HepG2 (cell line): ENCODE measurements around the gene CCL16. TPM values are rescaled to one million over a fixed set of nuclear protein-coding genes. Genes with fewer than 3 reads are reported as not detected.
A peak's percentile ranks its signal among the peaks of the same experiment; 100 is the strongest.

Experiments
- ATRX ChIP-seq: sonication (generic); formaldehyde crosslinking; IDR thresholded peaks from 2 replicates; pipeline ENCODE4 v1.4.0; 2020; ENCODE audit warnings: missing genetic modification reagents, borderline replicate concordance
- BORCS8-MEF2B ChIP-seq: sonication (generic); formaldehyde crosslinking; IDR thresholded peaks from 2 replicates; pipeline ENCODE4 v1.8.0; 2022; ENCODE audit warnings: mild to moderate bottlenecking, missing genetic modification reagents
- CBX5 ChIP-seq: sonication (generic); formaldehyde crosslinking; IDR thresholded peaks from 2 replicates; pipeline ENCODE4 v1.4.0; 2020; ENCODE audit warnings: missing genetic modification reagents, borderline replicate concordance
- DNMT3B ChIP-seq: conservative IDR thresholded peaks from 2 replicates; pipeline ENCODE4 v1.6.1; 2016; ENCODE audit warnings: missing biosample characterization, control low read depth
- DPF2 ChIP-seq: sonication (generic); formaldehyde crosslinking; IDR thresholded peaks from 2 replicates; pipeline ENCODE4 v1.4.0; 2020; ENCODE audit warnings: mild to moderate bottlenecking, low read depth, missing genetic modification reagents, borderline replicate concordance
- FOXA3 ChIP-seq: IDR thresholded peaks from 2 replicates; pipeline ENCODE4 v1.6.1; 2016; ENCODE audit warnings: missing genetic modification reagents, missing compliant biosample characterization
- GLI4 ChIP-seq: sonication (generic); formaldehyde crosslinking; IDR thresholded peaks from 2 replicates; pipeline ENCODE4 v1.5.1; 2020; ENCODE audit warnings: missing genetic modification reagents, mild to moderate bottlenecking, moderate library complexity, borderline replicate concordance
- HOXA3 ChIP-seq: sonication (generic); formaldehyde crosslinking; IDR thresholded peaks from 2 replicates; pipeline ENCODE4 v1.5.0; 2020; ENCODE audit warnings: missing genetic modification reagents
- JUN ChIP-seq: sonication (generic); formaldehyde crosslinking; IDR thresholded peaks from 2 replicates; pipeline ENCODE4 v1.4.0; 2020; ENCODE audit warnings: mild to moderate bottlenecking, missing genetic modification reagents
- KDM2A ChIP-seq: sonication (generic); formaldehyde crosslinking; IDR thresholded peaks from 2 replicates; pipeline ENCODE4 v1.4.0; 2020; ENCODE audit warnings: low read depth, missing genetic modification reagents, borderline replicate concordance
- KDM4B ChIP-seq: sonication (generic); formaldehyde crosslinking; IDR thresholded peaks from 2 replicates; pipeline ENCODE4 v1.4.0; 2020; ENCODE audit warnings: missing genetic modification reagents
- KMT2A ChIP-seq: sonication (generic); formaldehyde crosslinking; IDR thresholded peaks from 2 replicates; pipeline ENCODE4 v1.4.0; 2020; ENCODE audit warnings: missing genetic modification reagents
- MBNL3 ChIP-seq: fragments of 250-450 bp; sonication (Bioruptor Pico); conservative IDR thresholded peaks from 2 replicates; pipeline ENCODE4 v1.8.0; 2022; ENCODE audit warnings: mild to moderate bottlenecking, inconsistent platforms
- POLR2AphosphoS5 ChIP-seq: IDR thresholded peaks from 2 replicates; pipeline ENCODE4 v1.6.1; 2012; ENCODE audit warnings: low read depth, low read length
- SMC3 ChIP-seq: IDR thresholded peaks from 2 replicates; pipeline ENCODE4 v1.6.1; 2011; ENCODE audit warnings: low read length, improper control_type of control experiment
- SNAI1 ChIP-seq: sonication (generic); formaldehyde crosslinking; IDR thresholded peaks from 2 replicates; pipeline ENCODE4 v1.5.0; 2020; ENCODE audit warnings: mild to moderate bottlenecking, missing genetic modification reagents, borderline replicate concordance
- XRCC5 ChIP-seq: fragments of 200-400 bp; formaldehyde crosslinking; optimal IDR thresholded peaks from 2 replicates; pipeline ENCODE3; 2017; ENCODE audit warnings: mild to moderate bottlenecking, low read length
- ZFP36L1 ChIP-seq: sonication (generic); formaldehyde crosslinking; IDR thresholded peaks from 2 replicates; pipeline ENCODE4 v1.8.0; 2022; ENCODE audit warnings: mild to moderate bottlenecking, missing genetic modification reagents, moderate library complexity
- polyA plus RNA-seq, 8 experiments: library from polyadenylated mRNA; depleted of rRNA in 3 of 8; stranded (reverse) in 7 of 8; unstranded in 1 of 8; fragments of >200 nt; fragmentation: Illumina TruSeq in 4 of 8; extraction: Trizol in 4 of 8; gene quantifications; 2 replicates each; pipeline versions ENCODE4 v1.2.1 to v1.2.3, GENCODE V29; 2011 to 2016; ENCODE audit warnings: low read depth in 4 of 8, missing spikeins in 1 of 8, mixed read lengths in 1 of 8; ENCODE audit not compliant: insufficient read depth in 1 of 8
- total RNA-seq, 5 experiments: library from RNA; depleted of rRNA; stranded (reverse); fragments of >200 nt; fragmentation: Illumina TruSeq; extraction: Trizol; gene quantifications; 2 replicates each; pipeline ENCODE4 v1.2.3, GENCODE V29; 2016; ENCODE audit warnings: low read depth in 1 of 5
- TF ChIP-seq, protein P1 (sequence below): sonication (generic); formaldehyde crosslinking; IDR thresholded peaks from 2 replicates; pipeline ENCODE4 v1.5.0; 2020; ENCODE audit warnings: mild to moderate bottlenecking, missing genetic modification reagents
- TF ChIP-seq, protein P2 (sequence below): sonication (generic); formaldehyde crosslinking; IDR thresholded peaks from 2 replicates; pipeline ENCODE4 v1.5.1; 2020; ENCODE audit warnings: missing genetic modification reagents, mild to moderate bottlenecking, borderline replicate concordance
- TF ChIP-seq, protein P3 (sequence below): sonication (generic); formaldehyde crosslinking; IDR thresholded peaks from one replicate; pipeline ENCODE4 v1.5.1; 2020; ENCODE audit warnings: mild to moderate bottlenecking, missing genetic modification reagents; ENCODE audit errors: not compliant biosample characterization

CCL16 gene
- total and polyA plus RNA-seq, 2 of the 13 experiments (the other 11 are each of a cell fraction or from before 2014, with no cell fraction given), result 2.0 to 14.7 TPM

DNA sequence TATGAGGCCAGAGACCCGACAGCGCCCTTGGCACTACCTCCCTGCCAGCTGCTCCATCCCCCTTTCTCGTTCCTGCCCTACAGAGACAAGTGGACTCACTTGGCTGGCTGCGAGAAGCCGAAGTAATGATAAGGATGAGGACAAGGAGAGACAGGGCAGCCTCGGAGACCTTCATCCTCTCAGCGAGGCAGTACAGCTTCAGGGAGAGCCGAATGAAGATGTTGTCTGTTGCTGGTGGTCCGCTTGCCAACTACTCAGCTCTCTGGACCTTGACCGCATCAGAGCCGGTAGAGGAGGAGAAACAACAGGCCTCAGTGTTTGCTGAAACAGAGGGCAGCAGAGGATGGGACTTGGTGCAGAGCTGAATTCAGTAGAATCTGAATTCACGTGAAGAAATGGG lies at the start of gene CCL16 (continued):
- TF ChIP-seq, protein P1, sequence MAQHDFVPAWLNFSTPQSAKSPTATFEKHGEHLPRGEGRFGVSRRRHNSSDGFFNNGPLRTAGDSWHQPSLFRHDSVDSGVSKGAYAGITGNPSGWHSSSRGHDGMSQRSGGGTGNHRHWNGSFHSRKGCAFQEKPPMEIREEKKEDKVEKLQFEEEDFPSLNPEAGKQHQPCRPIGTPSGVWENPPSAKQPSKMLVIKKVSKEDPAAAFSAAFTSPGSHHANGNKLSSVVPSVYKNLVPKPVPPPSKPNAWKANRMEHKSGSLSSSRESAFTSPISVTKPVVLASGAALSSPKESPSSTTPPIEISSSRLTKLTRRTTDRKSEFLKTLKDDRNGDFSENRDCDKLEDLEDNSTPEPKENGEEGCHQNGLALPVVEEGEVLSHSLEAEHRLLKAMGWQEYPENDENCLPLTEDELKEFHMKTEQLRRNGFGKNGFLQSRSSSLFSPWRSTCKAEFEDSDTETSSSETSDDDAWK (CRISPR knock-in tag), result no peak
- TF ChIP-seq, protein P2, sequence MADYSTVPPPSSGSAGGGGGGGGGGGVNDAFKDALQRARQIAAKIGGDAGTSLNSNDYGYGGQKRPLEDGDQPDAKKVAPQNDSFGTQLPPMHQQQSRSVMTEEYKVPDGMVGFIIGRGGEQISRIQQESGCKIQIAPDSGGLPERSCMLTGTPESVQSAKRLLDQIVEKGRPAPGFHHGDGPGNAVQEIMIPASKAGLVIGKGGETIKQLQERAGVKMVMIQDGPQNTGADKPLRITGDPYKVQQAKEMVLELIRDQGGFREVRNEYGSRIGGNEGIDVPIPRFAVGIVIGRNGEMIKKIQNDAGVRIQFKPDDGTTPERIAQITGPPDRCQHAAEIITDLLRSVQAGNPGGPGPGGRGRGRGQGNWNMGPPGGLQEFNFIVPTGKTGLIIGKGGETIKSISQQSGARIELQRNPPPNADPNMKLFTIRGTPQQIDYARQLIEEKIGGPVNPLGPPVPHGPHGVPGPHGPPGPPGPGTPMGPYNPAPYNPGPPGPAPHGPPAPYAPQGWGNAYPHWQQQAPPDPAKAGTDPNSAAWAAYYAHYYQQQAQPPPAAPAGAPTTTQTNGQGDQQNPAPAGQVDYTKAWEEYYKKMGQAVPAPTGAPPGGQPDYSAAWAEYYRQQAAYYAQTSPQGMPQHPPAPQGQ (CRISPR knock-in tag), result no peak
- TF ChIP-seq ATRX (CRISPR knock-in tag) (no peak), BORCS8-MEF2B (CRISPR knock-in tag) (no peak; the same call in 1 of the 2 replicates), HOXA3 (peak; percentile 12; the same call in 1 of the 2 replicates), SNAI1 (CRISPR knock-in tag) (no peak), CBX5 (CRISPR knock-in tag) (no peak), KDM4B (CRISPR knock-in tag) (no peak), MBNL3 (CRISPR knock-in tag) (no peak), KMT2A (CRISPR knock-in tag) (0 out of 2 replicates have a peak, but pooled peaks have one; percentile 22), JUN (CRISPR knock-in tag) (no peak), SMC3 (peak; percentile 11; the same call in 1 of the 2 replicates), DPF2 (CRISPR knock-in tag) (no peak), FOXA3 (CRISPR knock-in tag) (peak; percentile 65; the same call in 1 of the 2 replicates), XRCC5 (no peak), DNMT3B (CRISPR knock-in tag) (no peak), ZFP36L1 (CRISPR knock-in tag) (no peak), POLR2AphosphoS5 (peak; percentile 52), GLI4 (no peak), KDM2A (CRISPR knock-in tag) (no peak; the same call in 1 of the 2 replicates)
- TF ChIP-seq, protein P3, sequence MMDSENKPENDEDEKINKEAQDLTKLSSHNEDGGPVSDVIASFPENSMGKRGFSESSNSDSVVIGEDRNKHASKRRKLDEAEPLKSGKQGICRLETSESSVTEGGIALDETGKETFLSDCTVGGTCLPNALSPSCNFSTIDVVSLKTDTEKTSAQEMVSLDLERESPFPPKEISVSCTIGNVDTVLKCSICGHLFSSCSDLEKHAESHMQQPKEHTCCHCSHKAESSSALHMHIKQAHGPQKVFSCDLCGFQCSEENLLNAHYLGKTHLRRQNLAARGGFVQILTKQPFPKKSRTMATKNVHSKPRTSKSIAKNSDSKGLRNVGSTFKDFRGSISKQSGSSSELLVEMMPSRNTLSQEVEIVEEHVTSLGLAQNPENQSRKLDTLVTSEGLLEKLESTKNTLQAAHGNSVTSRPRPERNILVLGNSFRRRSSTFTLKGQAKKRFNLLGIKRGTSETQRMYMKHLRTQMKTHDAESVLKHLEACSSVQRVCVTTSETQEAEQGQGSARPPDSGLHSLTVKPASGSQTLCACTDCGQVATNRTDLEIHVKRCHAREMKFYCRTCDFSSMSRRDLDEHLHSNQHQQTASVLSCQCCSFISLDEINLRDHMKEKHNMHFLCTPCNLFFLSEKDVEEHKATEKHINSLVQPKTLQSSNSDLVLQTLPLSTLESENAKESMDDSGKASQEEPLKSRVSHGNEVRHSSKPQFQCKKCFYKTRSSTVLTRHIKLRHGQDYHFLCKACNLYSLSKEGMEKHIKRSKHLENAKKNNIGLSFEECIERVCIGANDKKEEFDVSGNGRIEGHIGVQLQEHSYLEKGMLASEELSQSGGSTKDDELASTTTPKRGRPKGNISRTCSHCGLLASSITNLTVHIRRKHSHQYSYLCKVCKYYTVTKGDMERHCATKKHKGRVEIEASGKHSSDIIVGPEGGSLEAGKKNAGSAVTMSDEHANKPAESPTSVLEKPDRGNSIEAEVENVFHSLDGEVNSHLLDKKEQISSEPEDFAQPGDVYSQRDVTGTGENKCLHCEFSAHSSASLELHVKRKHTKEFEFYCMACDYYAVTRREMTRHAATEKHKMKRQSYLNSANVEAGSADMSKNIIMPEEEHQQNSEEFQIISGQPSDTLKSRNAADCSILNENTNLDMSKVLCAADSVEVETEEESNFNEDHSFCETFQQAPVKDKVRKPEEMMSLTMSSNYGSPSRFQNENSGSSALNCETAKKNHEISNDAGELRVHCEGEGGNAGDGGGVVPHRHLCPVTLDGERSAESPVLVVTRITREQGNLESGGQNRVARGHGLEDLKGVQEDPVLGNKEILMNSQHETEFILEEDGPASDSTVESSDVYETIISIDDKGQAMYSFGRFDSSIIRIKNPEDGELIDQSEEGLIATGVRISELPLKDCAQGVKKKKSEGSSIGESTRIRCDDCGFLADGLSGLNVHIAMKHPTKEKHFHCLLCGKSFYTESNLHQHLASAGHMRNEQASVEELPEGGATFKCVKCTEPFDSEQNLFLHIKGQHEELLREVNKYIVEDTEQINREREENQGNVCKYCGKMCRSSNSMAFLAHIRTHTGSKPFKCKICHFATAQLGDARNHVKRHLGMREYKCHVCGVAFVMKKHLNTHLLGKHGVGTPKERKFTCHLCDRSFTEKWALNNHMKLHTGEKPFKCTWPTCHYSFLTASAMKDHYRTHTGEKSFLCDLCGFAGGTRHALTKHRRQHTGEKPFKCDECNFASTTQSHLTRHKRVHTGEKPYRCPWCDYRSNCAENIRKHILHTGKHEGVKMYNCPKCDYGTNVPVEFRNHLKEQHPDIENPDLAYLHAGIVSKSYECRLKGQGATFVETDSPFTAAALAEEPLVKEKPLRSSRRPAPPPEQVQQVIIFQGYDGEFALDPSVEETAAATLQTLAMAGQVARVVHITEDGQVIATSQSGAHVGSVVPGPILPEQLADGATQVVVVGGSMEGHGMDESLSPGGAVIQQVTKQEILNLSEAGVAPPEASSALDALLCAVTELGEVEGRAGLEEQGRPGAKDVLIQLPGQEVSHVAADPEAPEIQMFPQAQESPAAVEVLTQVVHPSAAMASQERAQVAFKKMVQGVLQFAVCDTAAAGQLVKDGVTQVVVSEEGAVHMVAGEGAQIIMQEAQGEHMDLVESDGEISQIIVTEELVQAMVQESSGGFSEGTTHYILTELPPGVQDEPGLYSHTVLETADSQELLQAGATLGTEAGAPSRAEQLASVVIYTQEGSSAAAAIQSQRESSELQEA, result no peak
